OCI-LY1 (cell line): Measurements from ENCODE around the gene MINK1.

ENCODE experiments used
- EZH2 ChIP-seq: fragments of 200-600 bp; sonication (generic), shearing (Covaris generic); IDR thresholded peaks from 2 replicates; pipeline ENCODE4 v1.8.0; 2017; ENCODE audit warnings: borderline replicate concordance, mixed run types, mild to moderate bottlenecking, antibody characterized with exemption, low read length, moderate library complexity, mixed read lengths
- TF ChIP-seq, protein P1 (sequence below): fragments of 200-600 bp; sonication (generic), shearing (Covaris generic); IDR thresholded peaks from 2 replicates; pipeline ENCODE4 v1.5.1; 2017; ENCODE audit warnings: mild to moderate bottlenecking, antibody characterized with exemption, low read length, moderate library complexity, mixed read lengths

- TF ChIP-seq, protein P1, sequence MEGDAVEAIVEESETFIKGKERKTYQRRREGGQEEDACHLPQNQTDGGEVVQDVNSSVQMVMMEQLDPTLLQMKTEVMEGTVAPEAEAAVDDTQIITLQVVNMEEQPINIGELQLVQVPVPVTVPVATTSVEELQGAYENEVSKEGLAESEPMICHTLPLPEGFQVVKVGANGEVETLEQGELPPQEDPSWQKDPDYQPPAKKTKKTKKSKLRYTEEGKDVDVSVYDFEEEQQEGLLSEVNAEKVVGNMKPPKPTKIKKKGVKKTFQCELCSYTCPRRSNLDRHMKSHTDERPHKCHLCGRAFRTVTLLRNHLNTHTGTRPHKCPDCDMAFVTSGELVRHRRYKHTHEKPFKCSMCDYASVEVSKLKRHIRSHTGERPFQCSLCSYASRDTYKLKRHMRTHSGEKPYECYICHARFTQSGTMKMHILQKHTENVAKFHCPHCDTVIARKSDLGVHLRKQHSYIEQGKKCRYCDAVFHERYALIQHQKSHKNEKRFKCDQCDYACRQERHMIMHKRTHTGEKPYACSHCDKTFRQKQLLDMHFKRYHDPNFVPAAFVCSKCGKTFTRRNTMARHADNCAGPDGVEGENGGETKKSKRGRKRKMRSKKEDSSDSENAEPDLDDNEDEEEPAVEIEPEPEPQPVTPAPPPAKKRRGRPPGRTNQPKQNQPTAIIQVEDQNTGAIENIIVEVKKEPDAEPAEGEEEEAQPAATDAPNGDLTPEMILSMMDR: no peak
- TF ChIP-seq EZH2: no peak
Measured at GRCh38 chr17:4884489-4884888, 51.3 kb downstream of the MINK1 start.
